Measurements from ENCODE around the gene ATM.
"Not testable (repeated sequence)": the region's sequence is repeated elsewhere in the genome, so short reads cannot be mapped to it uniquely, and the experiment has no call there.

The ATM gene

GRCh38 chr11:108278546-108278945, 55.7 kb downstream of the ATM start:
- no peak for DNase-seq (ENCODE audit: low read depth in 2 of 2)

GRCh38 chr11:108278954-108279353, 56.1 kb downstream of the ATM start:
- no peak for DNase-seq (ENCODE audit: low read depth in 2 of 2)

- DNase-seq (ENCODE audit: low read depth in 2 of 2): no peak
Measured at GRCh38 chr11:108286370-108286769, 63.5 kb downstream of the ATM start.

- DNase-seq (ENCODE audit: low read depth in 2 of 2): no peak
Measured at GRCh38 chr11:108286956-108287355, 64.1 kb downstream of the ATM start.

GRCh38 chr11:108289066-108289465, 66.2 kb downstream of the ATM start:
- DNase-seq (ENCODE audit: low read depth in 2 of 2): not testable (repeated sequence)

GRCh38 chr11:108289699-108290098, 66.8 kb downstream of the ATM start:
- DNase-seq (ENCODE audit: low read depth in 2 of 2): no peak

- DNase-seq (ENCODE audit: low read depth in 2 of 2): no peak
Measured at GRCh38 chr11:108293229-108293628, 70.4 kb downstream of the ATM start.

GRCh38 chr11:108302121-108302785, 79.4 kb downstream of the ATM start:
- DNase-seq (ENCODE audit: low read depth in 2 of 2): no peak

GRCh38 chr11:108307751-108308150, 84.9 kb downstream of the ATM start:
- no peak for DNase-seq (ENCODE audit: low read depth in 2 of 2)

GRCh38 chr11:108313444-108313843, 90.6 kb downstream of the ATM start:
- DNase-seq (ENCODE audit: low read depth in 2 of 2): no peak

GRCh38 chr11:108316061-108316460, 93.2 kb downstream of the ATM start:
- DNase-seq (ENCODE audit: low read depth in 2 of 2): no peak

GRCh38 chr11:108319541-108320145, 96.8 kb downstream of the ATM start:
- DNase-seq (ENCODE audit: low read depth in 2 of 2): no peak

GRCh38 chr11:108322666-108323065, 99.8 kb downstream of the ATM start:
- DNase-seq (ENCODE audit: low read depth in 2 of 2): no peak

- no peak for DNase-seq (ENCODE audit: low read depth in 2 of 2)
Measured at GRCh38 chr11:108324587-108324986, 101.7 kb downstream of the ATM start.

- DNase-seq (ENCODE audit: low read depth in 2 of 2): no peak
Measured at GRCh38 chr11:108333403-108333899, 110.6 kb downstream of the ATM start.

- no peak for DNase-seq (ENCODE audit: low read depth in 2 of 2)
Measured at GRCh38 chr11:108338750-108339149, 115.9 kb downstream of the ATM start.

- no peak for DNase-seq (ENCODE audit: low read depth in 2 of 2)
Measured at GRCh38 chr11:108340973-108341372, 118.1 kb downstream of the ATM start.

- no peak for DNase-seq (ENCODE audit: low read depth in 2 of 2)
Measured at GRCh38 chr11:108341654-108342053, 118.8 kb downstream of the ATM start.

GRCh38 chr11:108343714-108344113, 120.8 kb downstream of the ATM start:
- no peak for DNase-seq (ENCODE audit: low read depth in 2 of 2)

GRCh38 chr11:108345767-108346166, 122.9 kb downstream of the ATM start:
- no peak for DNase-seq (ENCODE audit: low read depth in 2 of 2)

- DNase-seq (ENCODE audit: low read depth in 2 of 2): no peak
Measured at GRCh38 chr11:108346451-108346850, 123.6 kb downstream of the ATM start.

- DNase-seq (ENCODE audit: low read depth in 2 of 2): no peak
Measured at GRCh38 chr11:108351468-108351867, 128.6 kb downstream of the ATM start.

- DNase-seq (ENCODE audit: low read depth in 2 of 2): peak; percentile 18 to 21
Measured at GRCh38 chr11:108364159-108364558, 141.3 kb downstream of the ATM start.

GRCh38 chr11:108368134-108368533, 145.3 kb downstream of the ATM start:
- DNase-seq (ENCODE audit: low read depth in 2 of 2): no peak

All from fibroblast of skin of left quadriceps (primary cell).